ENCODE results near the gene PRR16.

- no peak for TF ChIP-seq SNAI2 (CRISPR knock-in tag; IDR thresholded peaks at IDR 0.05)
- no peak for TF ChIP-seq PATZ1 (CRISPR knock-in tag; IDR thresholded peaks at IDR 0.05; ENCODE audit: borderline replicate concordance)
- TF ChIP-seq ZFP3 (CRISPR knock-in tag; IDR thresholded peaks at IDR 0.05) = no peak
- no peak for TF ChIP-seq BACH2 (CRISPR knock-in tag; IDR thresholded peaks at IDR 0.05; ENCODE audit: borderline replicate concordance)
- TF ChIP-seq CREB5 (CRISPR knock-in tag; IDR thresholded peaks at IDR 0.05; ENCODE audit: low read depth) = no peak
- no peak for TF ChIP-seq ARNTL (CRISPR knock-in tag; IDR thresholded peaks at IDR 0.05; ENCODE audit: borderline replicate concordance, low read depth)
- TF ChIP-seq POU6F1 (CRISPR knock-in tag; IDR thresholded peaks at IDR 0.05; ENCODE audit: borderline replicate concordance, low read depth) = no peak
- TF ChIP-seq ESRRG (CRISPR knock-in tag; IDR thresholded peaks at IDR 0.05) = no peak
- no peak for TF ChIP-seq PPARA (CRISPR knock-in tag; IDR thresholded peaks at IDR 0.05; ENCODE audit: borderline replicate concordance)
- no peak for TF ChIP-seq RARB (CRISPR knock-in tag; IDR thresholded peaks at IDR 0.05)
These were observed 35.9 kb downstream of the PRR16 start for GRCh38 chr5:120499876-120500563.
